GM19395 (cell line): ENCODE data around the gene CENPM.

Experiments
- ATAC-seq: cut with Tn5 transposase; IDR thresholded peaks from one replicate; pipeline ENCODE4 v1.9.1; 2021; ENCODE audit warnings: mild to moderate bottlenecking, moderate library complexity; ENCODE audit not compliant: unreplicated experiment

Gene CENPM

GRCh38 chr22:41915035-41915785, 31.7 kb downstream of the CENPM start, which contains the start of gene SHISA8:
Gene SHISA8, minus strand, starts transcription at chr22:41915074. Its CDS starts 407 bp downstream, at chr22:41914667.
- no peak for ATAC-seq

- ATAC-seq: no peak
Measured at GRCh38 chr22:41914611-41915034, 32.3 kb downstream of the CENPM start.

- ATAC-seq: no peak
Measured at GRCh38 chr22:41913842-41914534, 33.0 kb downstream of the CENPM start.

- ATAC-seq: no peak
Measured at GRCh38 chr22:41913040-41913719, 33.8 kb downstream of the CENPM start.

GRCh38 chr22:41912338-41913039, 34.5 kb downstream of the CENPM start:
- ATAC-seq: no peak

GRCh38 chr22:41911001-41911611, 35.8 kb downstream of the CENPM start:
- ATAC-seq: no peak

- no peak for ATAC-seq
Measured at GRCh38 chr22:41910050-41911000, 36.6 kb downstream of the CENPM start.

- no peak for ATAC-seq
Measured at GRCh38 chr22:41909310-41910049, 37.5 kb downstream of the CENPM start.

- no peak for ATAC-seq
Measured at GRCh38 chr22:41908411-41909309, 38.3 kb downstream of the CENPM start.

GRCh38 chr22:41907436-41908401, 39.2 kb downstream of the CENPM start:
- ATAC-seq: no peak

GRCh38 chr22:41906822-41907221, 40.1 kb downstream of the CENPM start:
- ATAC-seq: no peak

- no peak for ATAC-seq
Measured at GRCh38 chr22:41905411-41906202, 41.3 kb downstream of the CENPM start.

GRCh38 chr22:41904450-41905410, 42.2 kb downstream of the CENPM start:
- no peak for ATAC-seq

- ATAC-seq: no peak
Measured at GRCh38 chr22:41902932-41903421, 44.0 kb downstream of the CENPM start.

- no peak for ATAC-seq
Measured at GRCh38 chr22:41902016-41902415, 44.9 kb downstream of the CENPM start.
